HG03175 (cell line): ENCODE results near the gene VWA8.
"Not testable (repeated sequence)": the region's sequence is repeated elsewhere in the genome, so short reads cannot be mapped to it uniquely, and the experiment has no call there.

Experiments used
- ATAC-seq: cut with Tn5 transposase; IDR thresholded peaks from one replicate; pipeline ENCODE4 v1.9.1; 2021; ENCODE audit warnings: mild to moderate bottlenecking, moderate library complexity; ENCODE audit not compliant: unreplicated experiment

VWA8 gene

DNA sequence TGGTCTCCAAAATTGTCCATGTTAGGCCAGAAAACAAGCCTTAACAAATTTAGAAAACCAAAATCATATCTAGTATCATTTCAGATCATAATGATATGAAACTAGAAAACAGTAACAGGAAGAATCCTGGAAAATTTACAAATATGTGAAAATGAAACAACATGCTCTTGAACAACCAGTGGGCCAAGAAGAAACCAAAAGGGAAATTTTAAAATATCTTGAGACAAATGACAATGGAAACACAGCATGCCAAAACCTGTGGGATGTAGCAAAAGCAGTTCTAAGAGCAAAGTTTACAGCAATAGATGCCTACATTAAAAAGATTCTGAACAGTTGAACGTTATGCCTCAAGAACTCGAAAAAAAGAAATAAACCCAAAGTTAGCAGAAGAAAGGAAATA is 32.6 kb downstream of the VWA8 start:
- no peak for ATAC-seq

DNA sequence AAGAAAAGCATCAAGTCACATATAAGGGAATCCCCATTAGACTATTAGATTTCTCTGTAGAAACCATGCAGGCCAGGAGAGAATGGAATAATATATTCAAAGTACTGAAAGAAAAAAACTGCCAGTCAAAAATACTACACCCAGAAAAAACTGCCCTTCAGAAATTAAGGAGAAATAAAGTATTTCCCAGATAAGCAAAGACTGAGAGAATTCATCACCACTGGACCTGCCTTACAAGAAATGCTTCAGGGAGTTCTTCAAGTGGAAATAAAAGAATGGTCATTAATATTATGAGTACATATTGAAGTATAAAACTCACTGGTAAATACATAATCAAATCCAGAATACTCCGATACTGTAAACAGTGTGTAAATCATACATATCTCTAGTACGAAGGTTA is 35.9 kb downstream of the VWA8 start:
- no peak for ATAC-seq

DNA sequence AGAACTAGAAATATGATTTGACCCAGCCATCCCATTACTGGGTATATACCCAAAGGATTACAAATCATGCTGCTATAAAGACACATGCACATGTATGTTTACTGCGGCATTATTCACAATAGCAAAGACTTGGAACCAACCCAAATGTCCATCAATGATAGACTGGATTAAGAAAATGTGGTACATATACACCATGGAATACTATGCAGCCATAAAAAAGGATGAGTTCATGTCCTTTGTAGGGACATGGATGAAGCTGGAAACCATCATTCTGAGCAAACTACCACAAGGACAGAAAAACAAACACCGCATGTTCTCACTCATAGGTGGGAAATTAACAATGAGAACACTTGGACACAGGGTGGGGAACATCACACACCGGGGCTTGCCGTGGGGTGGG is 38.0 kb downstream of the VWA8 start:
- not testable (repeated sequence) for ATAC-seq

DNA sequence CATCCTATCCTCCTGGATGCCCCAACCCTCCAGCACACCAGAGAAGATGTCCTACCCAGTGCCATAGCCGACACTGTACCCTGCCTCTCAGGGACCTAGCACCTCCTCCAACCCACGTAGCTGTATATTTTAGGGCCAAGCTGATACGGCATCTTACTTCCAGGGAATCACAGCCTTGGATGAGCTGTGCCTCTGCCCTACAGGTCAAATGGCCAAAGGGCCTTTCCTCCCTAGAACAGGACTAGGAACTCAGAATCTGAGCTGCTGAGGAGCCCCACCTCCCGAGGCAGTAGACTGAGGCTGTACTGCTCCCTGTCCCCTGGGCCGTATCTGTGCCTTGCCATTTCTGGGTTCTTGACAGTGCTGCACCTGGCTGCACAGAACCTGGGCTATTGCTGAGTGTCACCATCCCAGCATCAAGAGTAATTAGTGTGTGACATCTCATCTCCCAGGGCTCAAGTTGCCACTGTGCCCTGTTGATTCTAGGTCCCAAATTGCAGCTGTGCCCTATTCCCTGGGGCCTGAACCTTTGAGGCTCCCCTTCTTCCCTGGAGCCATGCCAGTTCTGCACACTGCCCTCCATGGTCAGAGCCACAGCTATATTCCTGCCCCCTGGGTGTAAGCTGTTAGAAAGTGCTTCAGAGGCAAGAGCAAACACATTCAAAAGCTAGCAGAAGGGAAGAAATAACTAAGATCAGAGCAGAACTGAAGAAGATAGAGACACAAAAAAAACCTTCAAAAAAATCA is 41.0 kb downstream of the VWA8 start:
- no peak for ATAC-seq

DNA sequence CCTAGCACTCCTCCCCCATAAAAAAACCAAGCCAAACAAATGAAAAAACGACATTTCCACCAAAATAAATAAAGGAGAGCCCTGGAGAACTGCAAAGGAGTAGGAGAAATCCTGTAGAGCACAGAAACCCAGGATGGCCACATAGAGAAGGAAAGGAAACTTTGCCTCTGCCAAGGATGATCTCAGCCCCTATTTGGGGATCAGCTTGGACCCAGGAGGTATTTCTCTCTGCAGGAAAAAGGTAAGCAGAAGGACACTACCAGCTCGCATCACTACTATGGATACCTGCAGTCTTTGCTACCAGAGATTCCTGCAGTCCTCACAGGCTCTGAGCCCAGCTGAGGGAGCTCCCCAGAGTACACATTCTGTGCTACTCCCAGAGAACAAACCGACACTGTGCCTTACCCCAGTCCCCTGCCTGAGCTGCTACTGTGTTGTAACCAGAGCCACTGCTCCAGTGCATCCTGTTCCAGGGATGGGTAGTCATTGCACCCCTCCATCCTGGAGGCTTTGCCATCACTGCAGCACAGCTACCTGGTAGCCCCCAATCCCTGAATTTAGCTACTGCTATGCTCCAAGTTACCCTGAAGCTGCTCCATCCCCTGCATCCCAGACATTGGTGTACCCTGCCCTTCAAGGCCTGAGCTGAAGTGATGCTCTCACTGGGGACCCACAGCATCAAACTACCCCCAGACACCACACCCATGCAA is 41.7 kb downstream of the VWA8 start:
- no peak for ATAC-seq

DNA sequence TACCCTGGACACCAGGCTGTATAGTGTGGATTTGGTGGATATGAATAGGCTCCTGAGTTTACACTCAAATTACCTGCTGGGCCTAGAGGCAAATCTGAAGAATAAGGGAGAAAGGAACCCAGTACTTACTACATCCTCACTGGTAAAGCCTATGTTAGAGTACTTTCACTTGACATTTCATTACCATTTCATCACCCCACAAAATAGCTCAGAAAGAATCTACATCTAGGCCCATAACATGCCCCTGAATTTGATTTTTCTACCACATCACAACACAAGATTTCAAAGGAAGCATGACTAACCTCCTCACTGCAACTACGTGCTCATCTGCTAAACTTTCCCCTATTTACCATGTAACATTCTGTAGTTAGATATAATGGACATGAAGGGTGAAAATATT is 43.3 kb downstream of the VWA8 start:
- ATAC-seq, result no peak

DNA sequence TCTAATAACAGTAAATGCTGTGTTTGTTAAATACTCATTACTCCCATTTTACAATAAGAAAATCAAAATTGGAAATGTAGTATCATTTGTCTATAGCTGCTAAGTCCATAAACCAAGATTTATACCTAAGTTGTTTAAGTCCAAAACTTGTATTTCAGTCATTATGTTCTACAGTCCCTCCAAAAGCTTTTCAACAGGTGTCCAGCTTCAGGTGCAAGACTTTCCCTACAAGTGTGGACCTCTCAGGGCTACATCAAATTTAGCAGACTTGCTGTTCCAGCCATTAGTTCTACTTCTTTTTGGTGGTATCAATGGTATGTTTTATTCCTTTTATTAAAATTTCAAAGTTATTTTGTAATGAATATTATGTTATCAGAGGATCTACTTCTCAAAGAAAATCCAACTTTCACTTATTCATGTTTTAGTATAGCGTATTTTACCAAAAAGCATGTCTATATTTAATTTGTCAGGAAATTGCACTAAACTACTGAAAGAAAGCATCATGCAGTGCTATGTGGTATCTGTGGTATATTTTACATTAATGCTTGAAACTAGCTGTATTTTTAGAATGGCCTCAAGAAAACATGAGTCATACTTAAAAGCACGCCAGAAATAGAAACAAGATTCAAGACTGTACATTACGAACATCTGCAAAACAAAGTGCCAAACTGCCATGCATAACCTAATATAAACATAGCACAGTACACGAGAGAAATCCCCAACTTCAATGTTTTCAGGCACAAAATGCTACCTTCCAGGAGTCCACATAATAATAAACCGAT is 44.5 kb downstream of the VWA8 start:
- ATAC-seq, result peak; percentile 99

DNA sequence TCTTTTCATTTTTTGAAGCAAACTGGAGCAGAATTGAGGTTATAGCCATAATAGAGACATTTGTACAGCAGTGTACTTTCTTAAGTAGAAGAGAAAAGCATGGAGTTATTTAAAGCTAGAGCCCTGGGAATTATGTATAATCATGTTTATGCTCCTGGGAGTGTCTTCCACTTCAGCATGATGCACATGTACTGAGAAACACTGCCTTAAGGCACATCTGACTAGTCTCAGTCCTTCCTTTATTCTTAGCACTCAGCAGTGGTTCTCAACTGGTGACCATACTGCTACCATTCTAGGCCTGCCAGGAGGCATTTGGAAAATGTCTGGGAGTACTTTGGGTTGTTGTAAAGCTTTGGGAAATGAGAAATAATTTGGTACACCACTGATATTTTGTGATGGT is 45.8 kb downstream of the VWA8 start:
- ATAC-seq, result no peak

DNA sequence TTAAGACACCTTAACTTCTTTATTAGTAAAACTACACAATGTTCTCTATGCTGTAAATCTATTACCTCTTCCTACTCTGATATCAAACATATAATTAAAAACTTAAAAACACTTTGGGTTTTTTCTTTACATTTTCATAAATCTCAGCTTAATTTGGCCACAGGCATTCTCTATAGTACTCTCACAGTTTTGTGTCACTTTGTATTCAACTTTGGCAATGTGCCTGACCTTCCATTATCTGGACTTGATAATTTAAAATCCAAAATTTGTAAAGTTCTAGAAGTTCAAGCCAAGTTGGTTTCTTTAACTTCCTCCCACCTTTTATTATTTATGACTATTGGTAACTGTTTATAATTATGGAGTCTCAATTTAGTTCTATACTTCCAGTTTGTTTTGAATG is 46.4 kb downstream of the VWA8 start:
- ATAC-seq, result no peak

DNA sequence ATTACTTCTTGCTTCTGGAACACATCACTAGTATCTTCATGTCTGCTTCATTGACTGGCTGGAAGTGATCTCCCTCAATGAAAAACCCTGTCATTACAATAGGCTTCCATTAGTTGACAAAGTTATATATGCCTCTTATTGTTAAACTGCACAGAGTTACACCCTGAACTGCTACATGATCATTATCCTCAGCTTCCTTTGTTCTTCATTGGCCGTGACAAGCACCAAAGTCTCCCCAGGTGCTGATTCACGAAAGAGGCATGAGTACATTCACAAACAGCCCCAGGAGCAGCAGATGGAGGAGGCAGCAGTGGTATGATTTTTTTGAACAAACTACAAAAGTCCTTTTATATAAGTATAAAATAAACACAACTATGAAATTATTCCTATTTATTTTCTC is 51.4 kb downstream of the VWA8 start:
- ATAC-seq, result no peak

DNA sequence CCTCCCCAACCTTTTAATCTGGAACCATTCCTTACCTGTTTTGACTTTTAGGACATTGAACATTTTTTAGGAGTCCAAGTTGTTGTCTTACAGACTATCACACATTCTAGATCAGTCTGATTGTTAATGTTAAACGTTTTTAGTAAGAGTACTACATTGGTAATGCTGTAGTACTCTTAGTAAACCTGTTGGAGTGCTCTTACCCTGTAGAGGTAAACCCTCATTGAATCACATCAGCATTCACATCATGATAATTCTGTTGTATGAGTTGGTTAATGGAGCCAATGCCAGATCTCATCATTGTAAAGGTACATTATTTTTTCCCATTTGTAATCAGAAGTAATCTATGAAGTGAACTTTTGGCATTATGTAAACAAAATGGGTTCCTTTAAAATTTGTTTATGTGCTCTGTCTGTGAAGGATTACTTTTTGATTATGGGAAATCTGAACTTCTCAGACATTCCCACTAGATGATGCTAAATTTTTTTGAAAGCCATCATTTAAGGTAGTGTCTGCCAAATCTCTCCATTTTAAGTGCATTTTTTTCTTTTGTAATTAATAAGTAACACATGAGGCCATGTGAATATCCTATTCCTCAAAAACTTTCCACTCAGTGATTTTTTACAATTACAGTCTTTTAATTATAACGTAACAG is 55.2 kb downstream of the VWA8 start:
- peak; percentile 95 for ATAC-seq

DNA sequence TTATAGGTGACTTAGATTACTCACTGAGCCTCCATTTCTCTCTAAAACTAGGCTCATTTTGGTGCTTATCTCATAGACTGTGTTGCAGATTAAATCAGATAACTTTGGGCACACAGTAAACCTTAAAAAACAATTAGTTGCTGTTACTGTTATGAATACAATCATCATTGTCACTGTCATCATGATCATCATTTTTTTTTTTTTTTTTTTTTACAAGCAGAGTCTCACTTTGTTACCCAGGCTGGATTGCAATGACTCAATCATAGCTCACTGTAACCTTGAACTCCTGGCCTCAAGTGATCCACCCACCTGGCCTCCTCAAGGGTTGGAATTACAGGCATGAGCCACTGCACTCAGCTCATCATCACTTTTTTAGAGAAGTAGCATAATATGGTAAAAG is 60.0 kb downstream of the VWA8 start:
- ATAC-seq, result no peak

DNA sequence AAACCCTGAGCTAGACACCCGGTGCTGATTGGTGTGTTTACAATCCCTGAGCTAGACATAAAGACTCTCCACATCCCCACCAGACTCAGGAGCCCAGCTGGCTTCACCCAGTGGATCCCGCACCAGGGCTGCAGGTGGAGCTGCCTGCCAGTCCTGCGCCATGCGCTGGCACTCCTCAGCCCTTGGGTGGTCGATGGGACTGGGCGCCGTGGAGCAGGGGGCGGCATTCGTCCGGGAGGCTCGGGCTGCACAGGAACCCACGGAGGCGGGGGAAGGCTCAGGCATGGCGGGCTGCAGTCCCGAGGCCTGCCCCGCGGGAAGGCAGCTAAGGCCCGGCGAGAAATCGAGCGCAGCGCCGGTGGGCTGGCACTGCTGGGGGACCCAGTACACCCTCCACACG is 62.5 kb downstream of the VWA8 start:
- ATAC-seq, result not testable (repeated sequence)

DNA sequence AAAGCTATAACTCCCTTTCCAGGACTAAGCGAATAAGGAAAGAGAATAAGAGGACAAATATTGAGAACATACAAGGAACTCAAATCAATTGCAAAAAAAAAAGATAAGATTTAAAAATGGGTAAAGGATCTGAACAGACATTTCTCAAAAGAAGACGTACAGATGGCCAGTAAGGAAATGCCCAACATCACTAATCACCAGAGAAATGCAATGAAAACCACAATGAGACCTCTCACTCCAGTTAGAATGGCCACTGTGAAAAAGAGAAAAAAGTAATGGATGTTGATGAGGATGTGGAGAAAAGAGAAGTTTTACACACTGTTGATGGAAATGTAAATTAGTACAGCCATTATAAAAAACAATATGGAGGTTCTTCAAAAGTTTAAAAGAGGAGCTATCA is 63.8 kb downstream of the VWA8 start:
- ATAC-seq, result no peak

DNA sequence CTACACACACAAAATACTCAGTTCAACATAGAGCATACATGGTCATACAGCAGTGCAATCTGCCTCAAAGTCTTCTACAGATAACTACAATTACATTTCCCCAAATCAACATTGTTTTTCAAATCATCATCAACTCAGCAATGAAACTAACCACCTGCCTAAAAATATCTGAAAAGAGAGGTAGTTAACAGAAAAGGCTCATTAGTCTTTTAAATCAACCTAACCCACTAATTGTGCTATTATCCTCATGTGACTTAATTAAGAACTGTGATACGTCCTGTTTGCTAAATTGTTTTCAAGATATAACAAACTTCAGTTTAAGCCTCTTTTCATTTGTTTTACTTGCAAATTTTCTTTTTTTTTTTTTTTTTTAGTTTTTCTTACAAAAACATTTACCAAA is 65.4 kb downstream of the VWA8 start:
- ATAC-seq, result no peak

DNA sequence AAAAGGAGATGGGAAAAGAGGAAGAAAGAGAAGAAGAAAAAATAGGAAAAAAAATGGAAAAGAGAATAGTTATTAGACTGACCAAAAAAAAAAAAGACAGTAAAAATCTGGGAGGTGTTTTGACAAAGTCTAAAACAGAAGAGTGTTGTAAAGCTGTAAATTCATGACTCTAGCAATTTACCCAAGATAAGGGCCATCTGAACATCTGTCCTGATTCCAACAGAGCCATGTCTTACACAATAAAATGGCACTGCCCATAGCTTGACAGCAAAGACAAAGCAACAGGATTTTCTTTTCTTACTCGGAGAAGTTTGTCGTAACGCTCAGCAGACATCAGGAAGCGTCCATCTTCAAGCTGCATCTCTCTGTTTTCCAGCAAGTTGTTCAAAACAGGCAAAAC is 69.8 kb downstream of the VWA8 start:
- no peak for ATAC-seq

DNA sequence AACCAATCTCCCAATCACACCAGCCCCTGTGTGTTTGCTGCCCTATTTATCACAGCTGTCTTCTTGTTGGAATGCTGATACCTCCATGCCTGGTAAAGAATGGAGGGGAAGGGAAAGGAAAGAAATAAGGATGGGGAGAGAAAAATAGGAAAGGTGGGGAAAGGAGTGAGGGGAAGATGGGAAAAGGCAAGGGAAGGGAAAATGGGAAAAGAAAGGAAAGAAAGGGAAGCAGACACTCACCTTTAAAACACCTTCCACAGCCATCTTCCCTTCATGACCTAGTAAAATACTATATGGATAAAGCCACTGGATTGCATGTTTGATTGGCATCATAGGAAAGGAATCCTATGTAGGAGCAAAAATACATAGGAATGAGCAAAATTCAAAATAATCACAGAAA is 77.8 kb downstream of the VWA8 start:
- no peak for ATAC-seq

DNA sequence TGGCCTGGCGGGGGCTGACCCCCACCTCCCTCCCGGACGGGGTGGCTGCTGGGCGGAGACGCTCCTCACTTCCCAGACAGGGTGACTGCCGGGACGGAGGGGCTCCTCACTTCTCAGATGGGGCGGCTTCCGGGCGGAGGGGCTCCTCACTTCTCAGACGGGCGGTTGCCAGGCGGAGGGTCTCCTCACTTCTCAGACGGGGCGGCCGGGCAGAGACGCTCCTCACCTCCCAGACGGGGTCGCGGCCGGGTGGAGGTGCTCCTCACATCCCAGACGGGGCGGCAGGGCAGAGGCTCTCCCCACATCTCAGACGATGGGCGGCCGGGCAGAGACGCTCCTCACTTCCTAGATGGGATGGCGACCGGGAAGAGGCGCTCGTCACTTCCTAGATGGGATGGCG is 79.0 kb downstream of the VWA8 start:
- ATAC-seq, result not testable (repeated sequence)

DNA sequence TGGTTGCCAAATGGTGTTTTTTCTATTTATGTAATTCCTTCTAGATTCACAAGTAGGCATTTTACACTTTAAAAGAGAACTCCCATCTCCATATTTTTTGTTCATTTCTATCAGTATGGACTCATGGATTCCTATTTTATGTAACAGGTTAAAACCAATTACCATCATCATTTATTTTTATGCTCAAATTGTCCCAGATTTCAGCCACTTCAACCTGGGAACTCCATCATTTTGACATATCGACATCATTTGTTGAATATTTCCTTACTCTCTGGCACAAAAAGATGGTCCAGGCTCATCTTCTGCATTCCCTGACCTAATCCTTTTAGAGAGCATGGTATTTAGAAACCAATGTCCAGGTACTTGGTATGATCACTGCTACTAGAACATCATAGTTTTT is 79.9 kb downstream of the VWA8 start:
- no peak for ATAC-seq

DNA sequence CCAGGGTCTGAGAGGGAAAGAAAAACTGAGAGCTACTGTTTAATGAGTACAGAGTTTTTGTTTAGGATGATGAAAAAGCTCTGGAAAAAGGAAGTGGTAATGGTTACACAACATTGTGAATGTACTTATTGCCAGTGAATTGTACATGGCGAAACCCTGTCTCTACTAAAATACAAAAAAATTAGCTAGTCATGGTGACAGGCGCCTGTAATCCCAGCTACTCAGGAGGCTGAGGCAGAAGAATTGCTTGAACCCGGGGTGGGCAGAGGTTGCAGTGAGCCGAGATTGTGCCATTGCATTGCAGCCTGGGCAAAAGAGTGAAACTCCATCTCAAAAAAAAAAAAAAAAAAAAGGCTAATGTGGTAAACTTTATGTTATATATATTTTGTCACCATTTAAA is 96.3 kb downstream of the VWA8 start:
- no peak for ATAC-seq

DNA sequence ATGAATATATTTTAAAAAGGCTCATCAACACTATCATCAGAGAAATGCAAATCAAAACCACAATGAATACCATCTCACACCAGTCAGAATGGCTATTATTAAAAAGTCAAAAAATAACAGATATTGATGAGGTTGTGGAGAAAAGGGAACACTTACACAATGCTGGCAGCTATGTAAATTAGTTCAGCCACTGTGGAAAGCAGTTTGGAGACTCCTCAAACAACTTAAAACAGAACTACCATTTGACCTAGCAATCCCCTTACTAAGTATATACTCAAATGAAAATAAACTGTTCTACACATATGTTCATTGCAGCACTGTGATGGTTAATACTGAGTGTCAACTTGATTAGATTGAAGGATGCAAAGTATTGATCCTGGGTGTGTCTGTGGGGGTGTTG is 98.2 kb downstream of the VWA8 start:
- not testable (repeated sequence) for ATAC-seq
